HCT116 (cell line): ENCODE measurements around the gene DCHS2.

Experiments
- CTCF ChIP-seq, 3 experiments: fragments of 200-600 bp in 1 of 3; sonication (generic) in 1 of 3; IDR thresholded peaks in 2 of 3; conservative IDR thresholded peaks in 1 of 3; 2 replicates each; pipeline ENCODE4 v1.5.1; 2012 to 2017; ENCODE audit warnings: low read depth in 2 of 3, low read length in 2 of 3, antibody characterized with exemption in 1 of 3, borderline replicate concordance in 1 of 3, control low read depth in 1 of 3, mild to moderate bottlenecking in 1 of 3, mixed read lengths in 1 of 3, mixed run types in 1 of 3, moderate library complexity in 1 of 3; ENCODE audit not compliant: insufficient read depth in 1 of 3
- ELF1 ChIP-seq: IDR thresholded peaks from 2 replicates; pipeline ENCODE4 v1.6.1; 2012; ENCODE audit warnings: low read depth, borderline replicate concordance
- EZH2 ChIP-seq: fragments of 200-600 bp; sonication (generic); IDR thresholded peaks from 2 replicates; pipeline ENCODE4 v1.6.1; 2017; ENCODE audit warnings: antibody characterized with exemption, mixed run types
- MAX ChIP-seq: IDR thresholded peaks from 2 replicates; pipeline ENCODE4 v1.6.1; 2012
- POLR2A ChIP-seq: IDR thresholded peaks from 2 replicates; pipeline ENCODE4 v1.7.0; 2011; ENCODE audit warnings: borderline replicate concordance; ENCODE audit not compliant: insufficient read depth, insufficient read length; ENCODE audit errors: extremely low read depth
- POLR2AphosphoS5 ChIP-seq: IDR thresholded peaks from 2 replicates; pipeline ENCODE4 v1.6.1; 2011; ENCODE audit warnings: mild to moderate bottlenecking, low read depth, low read length, moderate library complexity
- RAD21 ChIP-seq: IDR thresholded peaks from 2 replicates; pipeline ENCODE4 v1.6.1; 2012; ENCODE audit warnings: low read depth, mild to moderate bottlenecking
- SRF ChIP-seq: IDR thresholded peaks from 2 replicates; pipeline ENCODE4 v1.6.1; 2012; ENCODE audit warnings: low read depth
- YY1 ChIP-seq: IDR thresholded peaks from 2 replicates; pipeline ENCODE4 v1.6.1; 2011; ENCODE audit warnings: low read length, low read depth, moderate library complexity, mild to moderate bottlenecking; ENCODE audit not compliant: insufficient replicate concordance; ENCODE audit errors: extremely low read depth

DNA sequence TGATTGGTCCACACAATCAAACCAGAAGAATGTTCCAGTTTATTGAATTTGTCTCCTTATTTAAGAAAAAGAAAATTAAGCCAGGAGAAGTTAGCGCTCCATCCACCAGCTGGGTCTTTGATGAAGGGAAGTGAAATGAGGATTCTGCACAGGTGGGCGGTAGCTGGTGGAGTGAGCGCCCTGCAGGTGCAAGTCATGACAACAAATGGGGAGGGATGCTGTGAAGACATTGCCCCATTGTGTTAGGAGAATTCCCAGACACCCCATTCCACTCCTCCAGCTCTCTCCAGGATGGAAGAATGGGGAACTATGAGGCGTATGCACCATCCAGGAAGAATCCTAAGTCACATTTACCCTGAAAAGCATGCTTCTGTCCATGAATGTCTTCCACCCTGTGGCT is 35.7 kb upstream of the DCHS2 start:
- TF ChIP-seq EZH2 = no peak
- no peak for TF ChIP-seq YY1
- TF ChIP-seq CTCF (IDR thresholded peaks at IDR 0.05 in 2 of 3, conservative IDR thresholded peaks at IDR 0.05 in 1 of 3; ENCODE audit: borderline replicate concordance in 1 of 3, insufficient read depth in 1 of 3, low read depth in 2 of 3, low read length in 2 of 3) = no peak
- TF ChIP-seq POLR2AphosphoS5 = no peak
- TF ChIP-seq POLR2A = no peak
- TF ChIP-seq SRF = no peak
- no peak for TF ChIP-seq MAX
- no peak for TF ChIP-seq ELF1
- no peak for TF ChIP-seq RAD21
